ENCODE results near the gene SREBF1. TPM values are rescaled to one million over a fixed set of nuclear protein-coding genes. Genes with fewer than 3 reads are reported as not detected.

SREBF1 gene
- total and polyA plus RNA-seq, 2 of the 8 experiments (the other 6 are each of a cell fraction or from before 2014, with no cell fraction given), result 28.6 to 70.8 TPM

DNA sequence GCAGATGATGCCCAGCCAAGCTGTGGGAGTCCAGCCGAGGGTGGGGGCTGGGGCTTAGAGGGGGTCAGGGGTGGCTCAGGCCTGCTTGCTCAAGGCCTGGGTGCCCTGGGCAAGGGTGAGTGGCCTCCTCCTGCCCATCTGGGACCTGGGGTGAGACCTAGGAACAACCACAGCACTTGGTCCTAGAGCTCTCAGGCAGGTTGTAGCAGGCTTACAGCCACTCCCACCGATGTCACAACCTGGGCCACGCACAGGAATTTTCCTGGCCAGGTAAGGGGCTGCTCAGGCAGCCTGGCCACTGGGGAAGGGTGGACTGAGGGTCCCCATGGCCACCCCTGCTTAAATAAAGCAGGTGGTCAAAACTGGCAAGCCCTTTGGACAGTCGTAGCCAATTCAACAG, 6.3 kb upstream of the SREBF1 start:
- Histone ChIP-seq H2AFZ (ENCODE audit: low read length) (no peak overlapping the region), H3K27ac (ENCODE audit: low read depth, low read length) (no peak overlapping the region), H3K36me3 (ENCODE audit: control insufficient read depth in 2 of 4, insufficient read depth in 4 of 4, low read length in 3 of 4) (no peaks in the 10 kb centered on the region), H2BK15ac (ENCODE audit: low read length) (no peak overlapping the region), H3K9ac (replicated peaks in 1 of 4; ENCODE audit: extremely low read depth in 1 of 4, low read depth in 3 of 4, low read length in 3 of 4) (no peak overlapping the region), H3K56ac (replicated peaks; ENCODE audit: insufficient read length, low read depth, low read length) (no peak overlapping the region), H3K79me2 (ENCODE audit: control insufficient read depth in 1 of 2, insufficient read depth in 2 of 2, low read length in 2 of 2) (no peaks in the 10 kb centered on the region), H3K23ac (ENCODE audit: insufficient read length) (no peak overlapping the region), H3K27me3 (replicated peaks in 1 of 4; ENCODE audit: control insufficient read depth in 3 of 4, extremely low read depth in 1 of 4, insufficient read depth in 3 of 4, low read length in 3 of 4) (no peaks in the 10 kb centered on the region; a peak in 1 of 7 replicates), H4K5ac (ENCODE audit: insufficient read length, low read depth, low read length) (no peak overlapping the region), H3K4me1 (replicated peaks in 1 of 4; ENCODE audit: control insufficient read depth in 3 of 4, insufficient read depth in 4 of 4, low read length in 3 of 4) (peaks cover 11 to 39% (median 30%) of the 10 kb centered on the region in 4 experiments), H3K18ac (ENCODE audit: extremely low read depth, low read length) (no peak overlapping the region), H4K20me1 (replicated peaks in 1 of 2; ENCODE audit: control insufficient read depth in 1 of 2, insufficient read depth in 2 of 2, low read length in 2 of 2) (peaks cover 0 to 1% of the 10 kb centered on the region in 2 experiments), H4K91ac (replicated peaks; ENCODE audit: insufficient read length, low read length) (no peak overlapping the region), H2BK5ac (ENCODE audit: low read depth, low read length) (peak overlapping the region; percentile 35; the same call in 1 of the 2 replicates), H3K23me2 (ENCODE audit: low read depth, low read length) (peaks cover 9% of the 10 kb centered on the region), H4K8ac (ENCODE audit: extremely low read depth, insufficient read depth, low read length) (no peak overlapping the region), H3K4me2 (ENCODE audit: insufficient read depth in 1 of 2, low read depth in 2 of 2, low read length in 2 of 2) (no peak overlapping the region), H3K4ac (replicated peaks; ENCODE audit: insufficient read length, low read depth, low read length) (no peak overlapping the region), H2AK5ac (ENCODE audit: low read depth, low read length) (no peak overlapping the region), H3K4me3 (ENCODE audit: extremely low read depth in 1 of 4, insufficient read depth in 2 of 4, low read depth in 3 of 4, low read length in 4 of 4) (no peak overlapping the region), H3K9me3 (ENCODE audit: insufficient read depth in 2 of 2, low read depth in 1 of 2, low read length in 1 of 2) (no peaks in the 10 kb centered on the region), H2BK120ac (replicated peaks; ENCODE audit: low read depth, low read length) (no peak overlapping the region), H3K79me1 (ENCODE audit: low read depth, low read length) (no peaks in the 10 kb centered on the region), H2BK12ac (ENCODE audit: low read depth, low read length) (0 out of 2 replicates have a peak overlapping the region, but pooled peaks have one; percentile 17), H3K14ac (ENCODE audit: insufficient read length) (no peak overlapping the region), H2BK20ac (ENCODE audit: low read length) (no peak overlapping the region)
- POLR2A ChIA-PET (ENCODE audit: partially characterized antibody), result interaction anchor here (1.5 to 8.8 kb wide), 3 partner anchors 14 to 31 kb away, joined by 4 to 122 read pairs (median 44); no protein-coding TSS in a partner anchor
- DNase-seq (ENCODE audit: low read depth in 1 of 2, low spot score in 2 of 2) (no peak), FAIRE-seq (no peak)
- CTCF ChIA-PET (ENCODE audit: partially characterized antibody), result interaction anchor here (1.5 to 3.5 kb wide), 4 partner anchors 16 to 65 kb away, joined by 3 to 21 read pairs (median 9); no protein-coding TSS in a partner anchor
- WGBS, 2 experiments (ENCODE audit: extremely low coverage in 1 of 2, insufficient coverage in 1 of 2, insufficient read length in 1 of 2, insufficient replicate concordance in 2 of 2, low coverage in 1 of 2, low lambda C conversion rate in 2 of 2, missing lambda C conversion rate in 1 of 2), result 93% methylated on average over 4 of the region's 4 CpGs; no CpG with 5 or more reads in 1 of the 2 experiments
- TF ChIP-seq SRF (IDR thresholded peaks at IDR 0.05; ENCODE audit: low read depth, low read length) (no peak), GABPA (IDR thresholded peaks at IDR 0.05; ENCODE audit: borderline replicate concordance, insufficient read depth, low read length) (no peak), GTF2F1 (IDR thresholded peaks at IDR 0.05; ENCODE audit: borderline replicate concordance, low read depth, low read length) (no peak), SUZ12 (IDR thresholded peaks at IDR 0.05; ENCODE audit: low read length) (no peak)
- TF ChIP-seq, protein P1, sequence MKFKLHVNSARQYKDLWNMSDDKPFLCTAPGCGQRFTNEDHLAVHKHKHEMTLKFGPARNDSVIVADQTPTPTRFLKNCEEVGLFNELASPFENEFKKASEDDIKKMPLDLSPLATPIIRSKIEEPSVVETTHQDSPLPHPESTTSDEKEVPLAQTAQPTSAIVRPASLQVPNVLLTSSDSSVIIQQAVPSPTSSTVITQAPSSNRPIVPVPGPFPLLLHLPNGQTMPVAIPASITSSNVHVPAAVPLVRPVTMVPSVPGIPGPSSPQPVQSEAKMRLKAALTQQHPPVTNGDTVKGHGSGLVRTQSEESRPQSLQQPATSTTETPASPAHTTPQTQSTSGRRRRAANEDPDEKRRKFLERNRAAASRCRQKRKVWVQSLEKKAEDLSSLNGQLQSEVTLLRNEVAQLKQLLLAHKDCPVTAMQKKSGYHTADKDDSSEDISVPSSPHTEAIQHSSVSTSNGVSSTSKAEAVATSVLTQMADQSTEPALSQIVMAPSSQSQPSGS (IDR thresholded peaks at IDR 0.05; ENCODE audit: low read length), result no peak
